CD4-positive, alpha-beta T cell (primary cell): ENCODE data around the gene ARG1. TPM values are rescaled to one million over a fixed set of nuclear protein-coding genes. Genes with fewer than 3 reads are reported as not detected.

Experiments
- ATAC-seq: fragments of 200-7000 bp; cut with Tn5 transposase; one replicate; pipeline ENCODE4 v1.10.0; 2022; ENCODE audit warnings: mild to moderate bottlenecking; ENCODE audit not compliant: poor library complexity
- CTCF ChIA-PET: fragments of 350-600 bp; sonication (Branson Sonifier 250); formaldehyde crosslinking; loops from one replicate; lab custom pipeline; 2021; ENCODE audit warnings: antibody characterized with exemption, inconsistent platforms; lab: Charles Lee
- POLR2A ChIA-PET: fragments of 350-600 bp; sonication (Branson Sonifier 250); formaldehyde crosslinking; loops from one replicate; lab custom pipeline; 2021; ENCODE audit warnings: antibody characterized with exemption, inconsistent platforms; lab: Charles Lee
- DNase-seq, 14 experiments: peaks; one replicate each; pipeline ENCODE4 v3.0.0-alpha.2; 2013 to 2020; ENCODE audit warnings: mixed read lengths in 2 of 14
- H3K27ac ChIP-seq, 2 donors: one replicate each; pipeline versions ENCODE4 v1.5.1 to v1.7.0; 2013; ENCODE audit warnings: low read length in 2 of 2, low read depth in 1 of 2, mild to moderate bottlenecking in 1 of 2
- H3K27me3 ChIP-seq, 2 experiments: 1 replicate in 1 of 2; 2 replicates in 1 of 2; pipeline versions ENCODE4 v1.6.1 to v1.7.0; 2013; ENCODE audit warnings: low read length in 2 of 2, control low read depth in 1 of 2, mild to moderate bottlenecking in 1 of 2, moderate library complexity in 1 of 2; ENCODE audit not compliant: insufficient read depth in 2 of 2, control insufficient read depth in 1 of 2
- H3K36me3 ChIP-seq: one replicate; pipeline ENCODE4 v1.6.1; 2013; ENCODE audit warnings: low read length, control low read depth; ENCODE audit not compliant: insufficient read depth
- H3K4me1 ChIP-seq: one replicate; pipeline ENCODE4 v1.6.1; 2013; ENCODE audit warnings: low read length, control low read depth; ENCODE audit not compliant: insufficient read depth
- H3K4me3 ChIP-seq: one replicate; pipeline ENCODE4 v1.5.1; 2013; ENCODE audit warnings: mild to moderate bottlenecking, low read length, moderate library complexity
- H3K9me3 ChIP-seq, 2 experiments: 1 replicate in 1 of 2; 2 replicates in 1 of 2; pipeline versions ENCODE4 v1.6.1 to v1.7.0; 2013; ENCODE audit warnings: low read length in 2 of 2, mild to moderate bottlenecking in 2 of 2, control low read depth in 1 of 2, moderate library complexity in 1 of 2; ENCODE audit not compliant: control insufficient read depth in 1 of 2, insufficient read depth in 1 of 2
- H3K27ac Mint-ChIP-seq: one replicate; pipeline ENCODE4 v1.8.0; 2020; ENCODE audit warnings: mixed read lengths
- H3K27me3 Mint-ChIP-seq: one replicate; pipeline ENCODE4 v1.8.0; 2021; ENCODE audit warnings: mixed read lengths
- H3K36me3 Mint-ChIP-seq: one replicate; pipeline ENCODE4 v1.8.0; 2021; ENCODE audit warnings: low read depth, mixed read lengths
- H3K4me1 Mint-ChIP-seq: one replicate; pipeline ENCODE4 v1.8.0; 2021; ENCODE audit warnings: low read depth, mixed read lengths
- H3K4me3 Mint-ChIP-seq: one replicate; pipeline ENCODE4 v1.8.0; 2020; ENCODE audit warnings: mild to moderate bottlenecking, mixed read lengths
- H3K9me3 Mint-ChIP-seq: one replicate; pipeline ENCODE4 v1.8.0; 2020; ENCODE audit warnings: mixed read lengths
- CTCF ChIP-seq: fragments of 200-600 bp; IDR thresholded peaks from one replicate; pipeline ENCODE4 v1.8.0; 2022; ENCODE audit warnings: antibody characterized with exemption, mild to moderate bottlenecking
- intact Hi-C, 2 experiments: fragments of 100-400 bp; cut with DNase I in 1 of 2; cut with micrococcal nuclease in 1 of 2; formaldehyde crosslinking; loops; one replicate each; pipeline versions ENCODE4 v1.15.1 to v1.9.0; 2023 to 2025; cut with DNase I, micrococcal nuclease
- total RNA-seq, 174 experiments: library from RNA in 2 of 174; stranded (reverse) in 2 of 174; gene quantifications; one replicate each; pipeline ENCODE4 v1.2.3 and lab custom pipeline; 2021 to 2026

The ARG1 gene
- total RNA-seq, 2 experiments from 2014 or later = 0.36 to 0.50 TPM

- Histone ChIP-seq H3K9me3 (no peaks in the 10 kb centered on the region), H3K4me1 (no peaks in the 10 kb centered on the region), H3K27me3 (no peaks in the 10 kb centered on the region), H3K36me3 (no peaks in the 10 kb centered on the region), H3K4me3 (no peak overlapping the region), H3K27ac (no peak overlapping the region)
- DNase-seq (no peak), ATAC-seq (no peak)
- no peaks in the 10 kb centered on the region for H3K4me1 Mint-ChIP-seq
- intact Hi-C loops = no loop called here
- no peaks in the 10 kb centered on the region for H3K9me3 Mint-ChIP-seq
- H3K27me3 Mint-ChIP-seq = no peaks in the 10 kb centered on the region
- no peak overlapping the region for H3K27ac Mint-ChIP-seq
- TF ChIP-seq CTCF = no peak
- H3K4me3 Mint-ChIP-seq = no peak overlapping the region
- POLR2A ChIA-PET = no interaction called here
- no peaks in the 10 kb centered on the region for H3K36me3 Mint-ChIP-seq
- CTCF ChIA-PET = no interaction called here
Measured at GRCh38 chr6:131558922-131559321, 14.1 kb upstream of the ARG1 start.

GRCh38 chr6:131561925-131562707 lies 10.9 kb upstream of the ARG1 start:
- Histone ChIP-seq H3K27ac (no peak overlapping the region), H3K27me3 (no peaks in the 10 kb centered on the region), H3K9me3 (no peaks in the 10 kb centered on the region), H3K36me3 (no peaks in the 10 kb centered on the region), H3K4me3 (no peak overlapping the region), H3K4me1 (no peaks in the 10 kb centered on the region)
- Mint-ChIP-seq H3K4me1 (no peaks in the 10 kb centered on the region), H3K27me3 (no peaks in the 10 kb centered on the region), H3K27ac (no peak overlapping the region), H3K36me3 (no peaks in the 10 kb centered on the region), H3K4me3 (no peak overlapping the region), H3K9me3 (no peaks in the 10 kb centered on the region)
- no peak for ATAC-seq
- no peak for DNase-seq
- CTCF ChIA-PET = no interaction called here
- intact Hi-C loops = no loop called here
- POLR2A ChIA-PET = no interaction called here
- no peak for TF ChIP-seq CTCF

- ATAC-seq (no peak), DNase-seq (no peak)
- Histone ChIP-seq H3K27ac (no peak overlapping the region), H3K9me3 (no peaks in the 10 kb centered on the region), H3K4me3 (no peak overlapping the region), H3K36me3 (peaks cover 3% of the 10 kb centered on the region), H3K4me1 (no peaks in the 10 kb centered on the region), H3K27me3 (no peaks in the 10 kb centered on the region)
- POLR2A ChIA-PET = no interaction called here
- Mint-ChIP-seq H3K4me1 (peaks cover 7% of the 10 kb centered on the region), H3K27me3 (no peaks in the 10 kb centered on the region), H3K27ac (no peak overlapping the region), H3K9me3 (no peaks in the 10 kb centered on the region), H3K4me3 (no peak overlapping the region), H3K36me3 (peaks cover 6% of the 10 kb centered on the region)
- CTCF ChIA-PET = no interaction called here
- no peak for TF ChIP-seq CTCF
- intact Hi-C loops = no loop called here
Measured at GRCh38 chr6:131565056-131565455, 8.0 kb upstream of the ARG1 start.
